ENCODE results near the gene ITSN1. TPM values are rescaled to one million over a fixed set of nuclear protein-coding genes. Genes with fewer than 3 reads are reported as not detected.
A peak's percentile ranks its signal among the peaks of the same experiment; 100 is the strongest.

ITSN1 gene
- total RNA-seq, 4 donors from 2014 or later = 14.5 to 33.1 (median 26.9) TPM

DNA sequence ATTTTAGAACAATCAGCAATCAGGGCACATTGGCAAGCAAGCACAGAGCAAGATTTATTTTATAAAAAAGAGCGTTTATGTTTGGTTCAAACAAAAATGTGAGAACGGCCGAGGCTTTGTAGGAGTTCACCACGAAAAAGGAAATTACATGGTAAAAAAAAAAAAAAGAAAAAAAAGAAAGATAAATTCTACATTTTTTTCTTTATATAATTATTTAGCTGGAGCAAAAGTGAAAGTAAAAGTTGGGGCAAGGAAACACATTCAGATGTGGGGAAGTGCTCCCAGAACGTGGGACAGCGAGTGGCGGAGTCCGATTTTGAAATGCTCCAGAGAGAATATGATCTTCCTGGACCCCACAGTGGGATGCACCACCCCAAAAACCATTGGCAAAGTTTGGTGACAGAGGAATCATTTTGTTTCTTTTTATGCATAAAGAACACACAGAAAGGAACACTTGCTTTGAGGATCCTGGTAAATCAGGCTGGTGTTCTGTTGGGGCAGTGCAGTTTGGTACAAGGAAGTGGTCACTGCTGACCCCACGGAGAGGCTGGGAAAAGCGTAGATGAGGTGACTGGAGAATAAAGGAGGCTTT is 289.6 kb downstream of the ITSN1 start:
- TF ChIP-seq, protein P1, sequence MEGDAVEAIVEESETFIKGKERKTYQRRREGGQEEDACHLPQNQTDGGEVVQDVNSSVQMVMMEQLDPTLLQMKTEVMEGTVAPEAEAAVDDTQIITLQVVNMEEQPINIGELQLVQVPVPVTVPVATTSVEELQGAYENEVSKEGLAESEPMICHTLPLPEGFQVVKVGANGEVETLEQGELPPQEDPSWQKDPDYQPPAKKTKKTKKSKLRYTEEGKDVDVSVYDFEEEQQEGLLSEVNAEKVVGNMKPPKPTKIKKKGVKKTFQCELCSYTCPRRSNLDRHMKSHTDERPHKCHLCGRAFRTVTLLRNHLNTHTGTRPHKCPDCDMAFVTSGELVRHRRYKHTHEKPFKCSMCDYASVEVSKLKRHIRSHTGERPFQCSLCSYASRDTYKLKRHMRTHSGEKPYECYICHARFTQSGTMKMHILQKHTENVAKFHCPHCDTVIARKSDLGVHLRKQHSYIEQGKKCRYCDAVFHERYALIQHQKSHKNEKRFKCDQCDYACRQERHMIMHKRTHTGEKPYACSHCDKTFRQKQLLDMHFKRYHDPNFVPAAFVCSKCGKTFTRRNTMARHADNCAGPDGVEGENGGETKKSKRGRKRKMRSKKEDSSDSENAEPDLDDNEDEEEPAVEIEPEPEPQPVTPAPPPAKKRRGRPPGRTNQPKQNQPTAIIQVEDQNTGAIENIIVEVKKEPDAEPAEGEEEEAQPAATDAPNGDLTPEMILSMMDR (IDR thresholded peaks at IDR 0.05 in 4 of 5, conservative IDR thresholded peaks at IDR 0.05 in 1 of 5) = no peak
- TF ChIP-seq POLR2A (IDR thresholded peaks at IDR 0.05) = no peak
- H3K4me1 ChIP-seq = peaks cover 0 to 9% of the 10 kb centered on the region in 2 donors
- H3K9me3 ChIP-seq = no peaks in the 10 kb centered on the region
- ATAC-seq (peak in 1 of 2 donors; percentile 36), DNase-seq (no peak)
- no peaks in the 10 kb centered on the region for H3K27me3 ChIP-seq
- H3K36me3 ChIP-seq = no peaks in the 10 kb centered on the region
- in situ Hi-C loops (cut with MboI; ENCODE audit: low sequenced_read_pairs in 4 of 4) = loop anchor here in 1 of 4 donors (25.0 kb wide), 1 partner anchor 130 kb away; the partner anchor contains the start of genes MRPS6 and SLC5A3
- intact Hi-C loops (cut with DNase I; ENCODE audit: low total_unique reads) = no loop called here
- H3K4me3 ChIP-seq = peak overlapping the region; percentile 29 to 46 (median 43)
- H3K27ac ChIP-seq = peak overlapping the region; percentile 31 to 69 (median 40)

DNA sequence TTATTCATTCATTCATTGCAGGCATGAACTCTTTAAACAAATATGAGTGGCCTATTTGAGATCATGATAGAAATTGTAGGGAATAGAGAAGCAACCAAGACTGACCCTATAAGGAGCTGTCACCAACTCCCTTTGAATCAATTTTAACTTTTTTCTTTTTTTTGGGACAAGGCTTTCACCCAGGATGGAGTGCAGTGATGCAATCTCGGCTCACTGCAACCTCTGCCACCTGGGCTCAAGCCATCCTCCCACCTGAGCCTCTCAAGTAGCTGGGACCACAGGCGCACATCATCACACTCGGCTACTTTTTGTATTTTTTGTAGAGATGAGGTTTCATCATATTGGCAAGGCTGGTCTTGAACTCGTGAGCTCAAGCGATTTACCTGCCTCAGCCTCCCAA is 290.4 kb downstream of the ITSN1 start:
- Histone ChIP-seq H3K27ac (no peak overlapping the region), H3K27me3 (no peaks in the 10 kb centered on the region), H3K9me3 (no peaks in the 10 kb centered on the region), H3K4me1 (peaks cover 0 to 9% of the 10 kb centered on the region in 2 donors), H3K36me3 (no peaks in the 10 kb centered on the region), H3K4me3 (no peak overlapping the region)
- intact Hi-C loops (cut with DNase I; ENCODE audit: low total_unique reads) = no loop called here
- DNase-seq = no peak
- TF ChIP-seq POLR2A (IDR thresholded peaks at IDR 0.05) = no peak
- TF ChIP-seq, protein P1 (IDR thresholded peaks at IDR 0.05 in 4 of 5, conservative IDR thresholded peaks at IDR 0.05 in 1 of 5) = no peak
- ATAC-seq = no peak
- in situ Hi-C loops (cut with MboI; ENCODE audit: low sequenced_read_pairs in 4 of 4) = loop anchor here in 1 of 4 donors (25.0 kb wide), 1 partner anchor 130 kb away; the partner anchor contains the start of genes MRPS6 and SLC5A3

DNA sequence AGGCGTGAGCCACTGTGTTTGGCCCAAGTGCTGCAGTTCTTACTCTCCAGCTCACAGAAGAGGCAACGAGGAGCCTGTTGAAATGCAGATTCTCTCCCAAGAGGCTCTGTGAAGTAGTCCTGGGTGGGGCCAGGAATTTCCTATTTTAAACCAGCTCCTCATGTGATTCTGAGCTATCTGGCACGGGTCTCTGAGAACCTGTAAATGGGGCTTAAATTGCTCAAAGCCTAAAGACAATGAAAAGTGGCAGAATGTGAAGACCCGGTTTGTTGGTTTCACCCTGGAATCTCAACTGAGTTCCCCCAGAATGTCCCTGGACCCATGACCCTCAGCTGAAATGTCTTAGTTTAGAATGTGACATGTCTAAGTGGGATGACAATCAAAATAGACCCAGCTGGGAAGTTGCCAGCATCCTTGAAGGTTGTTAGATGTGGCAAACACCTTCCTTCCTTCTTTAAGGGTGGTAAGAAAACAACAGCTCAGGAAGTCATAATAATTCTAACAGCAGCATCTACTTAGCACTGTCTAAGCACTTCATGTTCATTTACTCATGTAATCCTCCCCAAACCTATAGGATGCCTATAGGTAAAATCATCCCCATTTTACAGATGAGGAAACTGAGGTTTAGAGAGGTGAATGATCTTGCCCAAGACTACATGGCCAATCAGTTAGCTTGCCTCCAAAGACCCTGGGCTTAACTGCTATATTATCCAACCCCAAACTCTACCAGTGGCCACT is 294.2 kb downstream of the ITSN1 start:
- Histone ChIP-seq H3K36me3 (no peaks in the 10 kb centered on the region), H3K27ac (no peak overlapping the region), H3K9me3 (no peaks in the 10 kb centered on the region), H3K27me3 (no peaks in the 10 kb centered on the region), H3K4me3 (no peak overlapping the region), H3K4me1 (peaks cover 0 to 9% of the 10 kb centered on the region in 2 donors)
- TF ChIP-seq, protein P1 (IDR thresholded peaks at IDR 0.05 in 4 of 5, conservative IDR thresholded peaks at IDR 0.05 in 1 of 5) = no peak
- no peak for TF ChIP-seq POLR2A (IDR thresholded peaks at IDR 0.05)
- peak in 1 of 2 donors; percentile 39 for DNase-seq
- intact Hi-C loops (cut with DNase I; ENCODE audit: low total_unique reads) (no loop called here), in situ Hi-C loops (cut with MboI; ENCODE audit: low sequenced_read_pairs in 4 of 4) (loop anchor here in 1 of 4 donors (25.0 kb wide), 1 partner anchor 126 kb away; the partner anchor contains the start of genes MRPS6 and SLC5A3)
- ATAC-seq = peak in 1 of 2 donors; percentile 62

DNA sequence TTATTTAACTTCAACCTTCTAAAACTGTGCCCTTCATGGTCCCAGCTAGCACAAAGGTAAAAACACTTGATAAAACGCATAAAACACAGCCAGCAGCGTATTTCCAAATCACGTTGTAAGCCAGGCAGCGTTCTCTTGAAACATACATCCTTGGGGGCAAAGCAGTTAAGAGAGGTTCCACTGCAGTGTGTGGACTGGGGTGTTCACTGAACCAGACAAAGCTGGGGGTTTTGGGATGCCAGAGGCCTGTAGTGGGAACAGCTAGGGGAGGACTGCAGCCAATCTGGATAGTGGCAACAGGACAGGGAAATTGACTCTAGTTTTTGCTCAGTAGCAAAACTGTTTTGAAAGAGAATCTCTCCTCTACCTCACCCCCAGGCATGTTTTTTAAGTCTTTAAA is 294.8 kb downstream of the ITSN1 start:
- intact Hi-C loops (cut with DNase I; ENCODE audit: low total_unique reads) = no loop called here
- Histone ChIP-seq H3K27me3 (no peaks in the 10 kb centered on the region), H3K27ac (peak overlapping the region in 1 of 4 donors; percentile 18), H3K9me3 (no peaks in the 10 kb centered on the region), H3K4me1 (peaks cover 0 to 9% of the 10 kb centered on the region in 2 donors), H3K36me3 (no peaks in the 10 kb centered on the region), H3K4me3 (no peak overlapping the region)
- TF ChIP-seq, protein P1 (IDR thresholded peaks at IDR 0.05 in 4 of 5, conservative IDR thresholded peaks at IDR 0.05 in 1 of 5) = no peak
- TF ChIP-seq POLR2A (IDR thresholded peaks at IDR 0.05) = no peak
- no peak for ATAC-seq
- in situ Hi-C loops (cut with MboI; ENCODE audit: low sequenced_read_pairs in 4 of 4) = loop anchor here in 1 of 4 donors (25.0 kb wide), 1 partner anchor 125 kb away; the partner anchor contains the start of genes MRPS6 and SLC5A3
- DNase-seq = no peak

Data from gastrocnemius medialis (tissue), 4 donors.